Mesothelial cell of epicardium (in vitro differentiated cells): ENCODE results near the gene TMCO4. TPM values are rescaled to one million over a fixed set of nuclear protein-coding genes. Genes with fewer than 3 reads are reported as not detected.

Experiments used
- DNase-seq, 2 experiments: peaks; one replicate each; pipeline ENCODE4 v3.0.0; 2021; ENCODE audit warnings: low spot score in 2 of 2; ENCODE audit not compliant: unreplicated experiment in 2 of 2
- H3K27ac Mint-ChIP-seq: 2 replicates; pipeline ENCODE4 v1.8.0; 2021; ENCODE audit warnings: mixed read lengths
- H3K27me3 Mint-ChIP-seq: 2 replicates; pipeline ENCODE4 v1.8.0; 2021; ENCODE audit warnings: low read depth, mixed read lengths
- H3K36me3 Mint-ChIP-seq: 2 replicates; pipeline ENCODE4 v1.8.0; 2021; ENCODE audit warnings: mixed read lengths
- H3K4me1 Mint-ChIP-seq: 2 replicates; pipeline ENCODE4 v1.8.0; 2021; ENCODE audit warnings: mixed read lengths
- H3K4me3 Mint-ChIP-seq: 2 replicates; pipeline ENCODE4 v1.8.0; 2021; ENCODE audit warnings: mild to moderate bottlenecking, moderate library complexity, mixed read lengths
- H3K9me3 Mint-ChIP-seq: 2 replicates; pipeline ENCODE4 v1.8.0; 2021; ENCODE audit warnings: mixed read lengths
- CTCF ChIP-seq: fragments of 200-600 bp; sonication (generic); IDR thresholded peaks from one replicate; pipeline ENCODE4 v1.5.0; 2021; ENCODE audit warnings: antibody characterized with exemption; ENCODE audit not compliant: unreplicated experiment
- total RNA-seq: library from RNA; stranded (reverse); gene quantifications from 3 replicates; pipeline ENCODE4 v1.2.1, GENCODE V29; 2021

TMCO4 gene
- total RNA-seq, 1 donor from 2014 or later, result 21.4 TPM

GRCh38 chr1:19731311-19731821 lies 68.3 kb downstream of the TMCO4 start:
- TF ChIP-seq CTCF, result no peak
- no peak for DNase-seq
- Mint-ChIP-seq H3K27me3 (no peaks in the 10 kb centered on the region), H3K36me3 (peaks cover 25% of the 10 kb centered on the region), H3K4me1 (no peaks in the 10 kb centered on the region), H3K27ac (no peak overlapping the region), H3K9me3 (no peaks in the 10 kb centered on the region), H3K4me3 (no peak overlapping the region)

DNA sequence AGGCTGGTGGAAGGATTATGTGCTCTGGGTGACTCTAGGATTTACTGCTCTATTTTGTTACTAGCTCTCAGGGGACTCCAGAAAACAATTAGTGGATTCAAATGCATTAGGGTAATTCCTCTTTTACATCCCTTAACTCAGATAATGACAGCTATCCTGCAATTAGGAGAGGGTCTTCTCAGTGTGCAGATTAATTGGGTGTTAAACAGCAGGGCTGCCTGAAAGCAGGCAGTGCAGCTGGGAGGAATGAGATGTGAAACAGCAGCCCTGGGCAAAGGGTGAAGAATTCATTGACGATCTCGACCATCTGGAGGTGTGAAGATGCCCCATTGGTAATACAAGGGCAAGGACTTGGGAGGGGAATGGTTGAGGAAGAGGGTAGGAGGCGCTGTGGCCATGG lies 68.9 kb downstream of the TMCO4 start:
- Mint-ChIP-seq H3K4me1 (no peaks in the 10 kb centered on the region), H3K36me3 (peaks cover 26% of the 10 kb centered on the region), H3K27ac (no peak overlapping the region), H3K4me3 (no peak overlapping the region), H3K27me3 (no peaks in the 10 kb centered on the region), H3K9me3 (no peaks in the 10 kb centered on the region)
- no peak for TF ChIP-seq CTCF
- no peak for DNase-seq

GRCh38 chr1:19730232-19730631 lies 69.5 kb downstream of the TMCO4 start:
- DNase-seq, result no peak
- no peak for TF ChIP-seq CTCF
- no peak overlapping the region for H3K4me3 Mint-ChIP-seq
- peaks cover 26% of the 10 kb centered on the region for H3K36me3 Mint-ChIP-seq
- H3K27ac Mint-ChIP-seq, result no peak overlapping the region
- H3K4me1 Mint-ChIP-seq, result no peaks in the 10 kb centered on the region
- no peaks in the 10 kb centered on the region for H3K9me3 Mint-ChIP-seq
- no peaks in the 10 kb centered on the region for H3K27me3 Mint-ChIP-seq

DNA sequence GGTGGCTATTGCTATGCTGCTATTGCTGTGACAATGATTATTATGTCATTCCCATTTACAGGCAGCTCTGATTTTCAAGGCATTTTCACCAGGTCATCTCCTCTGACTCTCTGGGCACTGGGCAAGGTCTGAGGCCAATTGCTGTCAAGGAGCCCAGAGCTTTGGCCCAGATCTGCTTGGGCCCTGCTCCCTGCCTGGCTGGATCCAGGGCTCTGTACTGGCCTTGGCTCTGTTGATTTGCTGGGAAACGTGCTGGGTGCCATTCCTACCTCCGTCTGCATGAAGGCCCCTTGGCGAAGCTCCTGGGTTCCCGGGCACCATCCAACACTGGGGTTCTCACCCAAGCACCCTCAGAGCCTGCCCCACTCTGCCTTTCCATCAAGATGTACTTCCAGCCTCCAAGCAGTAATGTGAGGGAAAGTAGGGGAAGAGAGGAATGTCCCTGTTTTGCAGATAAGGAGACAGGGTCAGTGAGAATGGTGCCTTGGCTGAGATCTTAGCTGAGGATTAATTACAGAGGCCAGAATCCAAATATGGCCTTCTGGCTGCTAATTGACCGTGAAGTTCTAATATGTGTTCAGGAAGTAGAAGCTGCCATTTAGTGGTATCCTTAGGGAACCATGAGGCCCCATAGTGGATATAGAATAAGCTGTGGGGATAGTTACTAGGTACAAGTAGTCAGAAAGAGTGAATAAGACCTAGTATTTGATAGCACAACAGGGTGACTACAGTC lies 71.1 kb downstream of the TMCO4 start:
- Mint-ChIP-seq H3K4me1 (no peaks in the 10 kb centered on the region), H3K27me3 (no peaks in the 10 kb centered on the region), H3K4me3 (no peak overlapping the region), H3K9me3 (no peaks in the 10 kb centered on the region), H3K36me3 (peaks cover 26% of the 10 kb centered on the region), H3K27ac (no peak overlapping the region)
- no peak for TF ChIP-seq CTCF
- no peak for DNase-seq

- H3K36me3 Mint-ChIP-seq, result peaks cover 17% of the 10 kb centered on the region
- H3K4me3 Mint-ChIP-seq, result no peak overlapping the region
- peaks cover 7% of the 10 kb centered on the region for H3K4me1 Mint-ChIP-seq
- H3K9me3 Mint-ChIP-seq, result no peaks in the 10 kb centered on the region
- H3K27me3 Mint-ChIP-seq, result no peaks in the 10 kb centered on the region
- no peak overlapping the region for H3K27ac Mint-ChIP-seq
- DNase-seq, result no peak
- TF ChIP-seq CTCF, result no peak
Measured at GRCh38 chr1:19725606-19726005, 74.1 kb downstream of the TMCO4 start.

DNA sequence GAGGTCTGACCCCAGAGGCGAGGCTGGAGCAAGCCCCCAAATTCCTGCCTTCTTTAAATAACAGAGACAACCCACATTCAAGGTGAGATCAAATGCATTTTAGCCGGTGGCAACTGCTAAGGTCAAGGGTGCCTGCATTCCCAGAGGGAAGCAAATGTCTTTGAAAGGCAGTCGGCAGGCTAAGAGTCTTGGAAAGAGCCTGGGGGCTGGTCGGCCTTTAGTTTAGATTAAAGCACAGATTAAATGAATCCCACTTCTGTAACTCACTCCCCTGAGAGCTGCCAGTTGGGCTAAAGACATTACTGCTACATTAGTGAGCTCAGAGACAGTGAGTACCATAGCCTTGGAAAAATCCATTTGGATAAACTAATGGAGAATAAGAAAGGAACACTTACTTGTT lies 75.8 kb downstream of the TMCO4 start:
- H3K36me3 Mint-ChIP-seq, result peaks cover 7% of the 10 kb centered on the region
- H3K27ac Mint-ChIP-seq, result no peak overlapping the region
- H3K9me3 Mint-ChIP-seq, result no peaks in the 10 kb centered on the region

More for the DNA sequence above, 75.8 kb downstream of the TMCO4 start:
- TF ChIP-seq CTCF, result no peak
- no peak for DNase-seq
- Mint-ChIP-seq H3K4me3 (no peak overlapping the region), H3K4me1 (peaks cover 10% of the 10 kb centered on the region), H3K27me3 (no peaks in the 10 kb centered on the region)
